CD4-positive, alpha-beta T cell (primary cell): ENCODE results near the gene DTNBP1. TPM values are rescaled to one million over a fixed set of nuclear protein-coding genes. Genes with fewer than 3 reads are reported as not detected.

Source experiments
- ATAC-seq: fragments of 200-7000 bp; cut with Tn5 transposase; one replicate; pipeline ENCODE4 v1.10.0; 2022; ENCODE audit warnings: mild to moderate bottlenecking; ENCODE audit not compliant: poor library complexity
- CTCF ChIA-PET: fragments of 350-600 bp; sonication (Branson Sonifier 250); formaldehyde crosslinking; loops from one replicate; lab custom pipeline; 2021; ENCODE audit warnings: antibody characterized with exemption, inconsistent platforms; lab: Charles Lee
- POLR2A ChIA-PET: fragments of 350-600 bp; sonication (Branson Sonifier 250); formaldehyde crosslinking; loops from one replicate; lab custom pipeline; 2021; ENCODE audit warnings: antibody characterized with exemption, inconsistent platforms; lab: Charles Lee
- DNase-seq, 14 experiments: peaks; one replicate each; pipeline ENCODE4 v3.0.0-alpha.2; 2013 to 2020; ENCODE audit warnings: mixed read lengths in 2 of 14
- H3K27ac ChIP-seq, 2 donors: one replicate each; pipeline versions ENCODE4 v1.5.1 to v1.7.0; 2013; ENCODE audit warnings: low read length in 2 of 2, low read depth in 1 of 2, mild to moderate bottlenecking in 1 of 2
- H3K27me3 ChIP-seq, 2 experiments: 1 replicate in 1 of 2; 2 replicates in 1 of 2; pipeline versions ENCODE4 v1.6.1 to v1.7.0; 2013; ENCODE audit warnings: low read length in 2 of 2, control low read depth in 1 of 2, mild to moderate bottlenecking in 1 of 2, moderate library complexity in 1 of 2; ENCODE audit not compliant: insufficient read depth in 2 of 2, control insufficient read depth in 1 of 2
- H3K36me3 ChIP-seq: one replicate; pipeline ENCODE4 v1.6.1; 2013; ENCODE audit warnings: low read length, control low read depth; ENCODE audit not compliant: insufficient read depth
- H3K4me1 ChIP-seq: one replicate; pipeline ENCODE4 v1.6.1; 2013; ENCODE audit warnings: low read length, control low read depth; ENCODE audit not compliant: insufficient read depth
- H3K4me3 ChIP-seq: one replicate; pipeline ENCODE4 v1.5.1; 2013; ENCODE audit warnings: mild to moderate bottlenecking, low read length, moderate library complexity
- H3K9me3 ChIP-seq, 2 experiments: 1 replicate in 1 of 2; 2 replicates in 1 of 2; pipeline versions ENCODE4 v1.6.1 to v1.7.0; 2013; ENCODE audit warnings: low read length in 2 of 2, mild to moderate bottlenecking in 2 of 2, control low read depth in 1 of 2, moderate library complexity in 1 of 2; ENCODE audit not compliant: control insufficient read depth in 1 of 2, insufficient read depth in 1 of 2
- H3K27ac Mint-ChIP-seq: one replicate; pipeline ENCODE4 v1.8.0; 2020; ENCODE audit warnings: mixed read lengths
- H3K27me3 Mint-ChIP-seq: one replicate; pipeline ENCODE4 v1.8.0; 2021; ENCODE audit warnings: mixed read lengths
- H3K36me3 Mint-ChIP-seq: one replicate; pipeline ENCODE4 v1.8.0; 2021; ENCODE audit warnings: low read depth, mixed read lengths
- H3K4me1 Mint-ChIP-seq: one replicate; pipeline ENCODE4 v1.8.0; 2021; ENCODE audit warnings: low read depth, mixed read lengths
- H3K4me3 Mint-ChIP-seq: one replicate; pipeline ENCODE4 v1.8.0; 2020; ENCODE audit warnings: mild to moderate bottlenecking, mixed read lengths
- H3K9me3 Mint-ChIP-seq: one replicate; pipeline ENCODE4 v1.8.0; 2020; ENCODE audit warnings: mixed read lengths
- CTCF ChIP-seq: fragments of 200-600 bp; IDR thresholded peaks from one replicate; pipeline ENCODE4 v1.8.0; 2022; ENCODE audit warnings: antibody characterized with exemption, mild to moderate bottlenecking
- intact Hi-C, 2 experiments: fragments of 100-400 bp; cut with DNase I in 1 of 2; cut with micrococcal nuclease in 1 of 2; formaldehyde crosslinking; loops; one replicate each; pipeline versions ENCODE4 v1.15.1 to v1.9.0; 2023 to 2025; cut with DNase I, micrococcal nuclease
- total RNA-seq, 174 experiments: library from RNA in 2 of 174; stranded (reverse) in 2 of 174; gene quantifications; one replicate each; pipeline ENCODE4 v1.2.3 and lab custom pipeline; 2021 to 2026

DTNBP1 gene
- total RNA-seq, 2 experiments from 2014 or later, result 14.5 to 14.7 TPM

GRCh38 chr6:15512126-15512525, 150.7 kb downstream of the DTNBP1 start:
- no peak for TF ChIP-seq CTCF
- no peaks in the 10 kb centered on the region for H3K4me1 Mint-ChIP-seq
- POLR2A ChIA-PET, result interaction anchor here (0.6 kb wide), 1 partner anchor 214 kb away, joined by 4 read pairs; no protein-coding TSS in a partner anchor
- CTCF ChIA-PET, result no interaction called here
- peaks cover 92% of the 10 kb centered on the region for H3K36me3 Mint-ChIP-seq
- Histone ChIP-seq H3K36me3 (peaks cover 89% of the 10 kb centered on the region), H3K9me3 (no peaks in the 10 kb centered on the region), H3K27ac (peak overlapping the region in 1 of 2 donors; percentile 4), H3K4me3 (no peak overlapping the region), H3K27me3 (no peaks in the 10 kb centered on the region), H3K4me1 (no peaks in the 10 kb centered on the region)
- H3K27ac Mint-ChIP-seq, result peak overlapping the region; percentile 30
- no peak for ATAC-seq
- no peaks in the 10 kb centered on the region for H3K9me3 Mint-ChIP-seq
- no peak for DNase-seq
- intact Hi-C loops, result loop anchor here in 1 of 2 experiments (5.0 kb wide), 1 partner anchor 110 kb away; no protein-coding TSS in a partner anchor
- no peaks in the 10 kb centered on the region for H3K27me3 Mint-ChIP-seq
- no peak overlapping the region for H3K4me3 Mint-ChIP-seq

GRCh38 chr6:15511248-15512125, 151.3 kb downstream of the DTNBP1 start:
- POLR2A ChIA-PET, result interaction anchor here (0.6 kb wide), 1 partner anchor 213 kb away, joined by 4 read pairs; no protein-coding TSS in a partner anchor
- TF ChIP-seq CTCF, result no peak
- no peak for ATAC-seq
- CTCF ChIA-PET, result no interaction called here
- Mint-ChIP-seq H3K4me1 (no peaks in the 10 kb centered on the region), H3K36me3 (peaks cover 92% of the 10 kb centered on the region), H3K27ac (no peak overlapping the region), H3K4me3 (no peak overlapping the region), H3K9me3 (no peaks in the 10 kb centered on the region), H3K27me3 (no peaks in the 10 kb centered on the region)
- peaks cover 89% of the 10 kb centered on the region for H3K36me3 ChIP-seq
- no peaks in the 10 kb centered on the region for H3K9me3 ChIP-seq
- intact Hi-C loops, result loop anchor here in 1 of 2 experiments (5.0 kb wide), 1 partner anchor 111 kb away; no protein-coding TSS in a partner anchor
- no peak overlapping the region for H3K27ac ChIP-seq
- DNase-seq, result no peak
- no peak overlapping the region for H3K4me3 ChIP-seq
- no peaks in the 10 kb centered on the region for H3K27me3 ChIP-seq
- no peaks in the 10 kb centered on the region for H3K4me1 ChIP-seq

GRCh38 chr6:15510536-15511247, 152.1 kb downstream of the DTNBP1 start:
- Histone ChIP-seq H3K36me3 (peaks cover 88% of the 10 kb centered on the region), H3K4me1 (no peaks in the 10 kb centered on the region), H3K9me3 (no peaks in the 10 kb centered on the region), H3K4me3 (no peak overlapping the region), H3K27ac (no peak overlapping the region), H3K27me3 (no peaks in the 10 kb centered on the region)
- TF ChIP-seq CTCF, result no peak
- Mint-ChIP-seq H3K36me3 (peaks cover 89% of the 10 kb centered on the region), H3K4me1 (no peaks in the 10 kb centered on the region), H3K27me3 (no peaks in the 10 kb centered on the region), H3K4me3 (no peak overlapping the region), H3K9me3 (no peaks in the 10 kb centered on the region), H3K27ac (peak overlapping the region; percentile 20)
- CTCF ChIA-PET, result no interaction called here
- POLR2A ChIA-PET, result no interaction called here
- DNase-seq (no peak), ATAC-seq (no peak)
- intact Hi-C loops, result loop anchor here in 1 of 2 experiments (5.0 kb wide), 1 partner anchor 112 kb away; no protein-coding TSS in a partner anchor
